Motor neuron (in vitro differentiated cells): ENCODE results near the gene FCN3. TPM values are rescaled to one million over a fixed set of nuclear protein-coding genes. Genes with fewer than 3 reads are reported as not detected.
A peak's percentile ranks its signal among the peaks of the same experiment; 100 is the strongest.
"Not testable (repeated sequence)": the region's sequence is repeated elsewhere in the genome, so short reads cannot be mapped to it uniquely, and the experiment has no call there.

Source experiments
- ATAC-seq, 8 experiments: fragments of 200-7000 bp; cut with Tn5 transposase; replicated peaks in 6 of 8; 2 replicates each; pipeline ENCODE4 v1.8.0; 2021; ENCODE audit warnings: mild to moderate bottlenecking in 8 of 8, moderate library complexity in 8 of 8
- H3K27ac ChIP-seq, 2 donors: fragments of 250-450 bp; sonication (Bioruptor Pico); 2 replicates each; pipeline ENCODE4 v1.9.0; 2021; ENCODE audit warnings: antibody characterized with exemption in 2 of 2, mild to moderate bottlenecking in 2 of 2, moderate library complexity in 1 of 2
- H3K4me1 ChIP-seq, 2 donors: fragments of 250-450 bp; sonication (Bioruptor Pico); replicated peaks in 1 of 2; 2 replicates each; pipeline ENCODE4 v1.6.1; 2021; ENCODE audit warnings: antibody characterized with exemption in 2 of 2, mild to moderate bottlenecking in 2 of 2, moderate library complexity in 1 of 2
- H3K4me3 ChIP-seq, 5 donors: fragments of 250-450 bp; sonication (Bioruptor Pico); 2 replicates each; pipeline ENCODE4 v1.9.0; 2021; ENCODE audit warnings: antibody characterized with exemption in 5 of 5, mild to moderate bottlenecking in 5 of 5, moderate library complexity in 4 of 5
- WGBS, 10 experiments: fragments of 450-650 bp; shearing (Covaris generic); methylation state at CpG; one replicate each; pipeline ENCODE4 v1.0.0; 2022; 5-methylcytosine and 5-hydroxymethylcytosine counted together
- in situ Hi-C, 9 experiments: fragments of 400-800 bp; cut with MboI; loops; one replicate each; pipeline ENCODE4 v1.15.0; 2021; ENCODE audit warnings: low sequenced_read_pairs in 9 of 9, low pct_unique_long_range_greater_than_20kb in 2 of 9; ENCODE audit not compliant: unreplicated experiment in 9 of 9
- total RNA-seq, 8 experiments: library from RNA; unstranded; fragments of 300-600 nt; gene quantifications; 2 replicates each; pipeline versions ENCODE4 v1.2.3 to v1.2.4, GENCODE V29; 2022

Gene FCN3
- total RNA-seq, 8 experiments from 2014 or later: 0.37 to 10.3 (median 2.3) TPM; not detected in 2

GRCh38 chr1:27406791-27407190 is 32.2 kb upstream of the FCN3 start:
- not testable (repeated sequence) for ATAC-seq, H3K4me3 ChIP-seq
- WGBS, 10 experiments: 100% methylated on average over 1 of the region's 2 CpGs; no CpG with 5 or more reads in 9 of the 10 experiments
- peaks cover 42 to 49% of the 10 kb centered on the region in 2 donors for H3K4me1 ChIP-seq
- H3K27ac ChIP-seq: peak overlapping the region; percentile 16 to 85
- in situ Hi-C loops: loop anchor here in 1 of 9 experiments (25.0 kb wide), 1 partner anchor 231 kb away; the partner anchor contains the start of gene FGR

- H3K4me1 ChIP-seq: peaks cover 42 to 49% of the 10 kb centered on the region in 2 donors
- H3K27ac ChIP-seq: peak overlapping the region; percentile 52 to 85
- no peak overlapping the region for H3K4me3 ChIP-seq
- WGBS, 10 experiments: 20 to 40% (median 35%) methylated on average over 1 to 4 of the region's 4 CpGs; no CpG with 5 or more reads in 6 of the 10 experiments
- in situ Hi-C loops: loop anchor here in 1 of 9 experiments (25.0 kb wide), 1 partner anchor 231 kb away; the partner anchor contains the start of gene FGR
- peak in 6 of 8 experiments; percentile 2 to 63 (median 36) for ATAC-seq
Measured at GRCh38 chr1:27406362-27406680, 31.7 kb upstream of the FCN3 start.

GRCh38 chr1:27405598-27406361 is 31.2 kb upstream of the FCN3 start:
- WGBS, 10 experiments: 7 to 100% (median 48%) methylated on average over 1 to 8 of the region's 18 CpGs; no CpG with 5 or more reads in 5 of the 10 experiments
- Histone ChIP-seq H3K27ac (peak overlapping the region; percentile 52 to 85), H3K4me1 (peaks cover 45 to 49% of the 10 kb centered on the region in 2 donors)
- ATAC-seq: peak in 5 of 8 experiments; percentile 44 to 68 (median 63)
- in situ Hi-C loops: loop anchor here in 1 of 9 experiments (25.0 kb wide), 1 partner anchor 232 kb away; the partner anchor contains the start of gene FGR
- H3K4me3 ChIP-seq: not testable (repeated sequence)

GRCh38 chr1:27405074-27405473 is 30.4 kb upstream of the FCN3 start:
- in situ Hi-C loops: loop anchor here in 1 of 9 experiments (25.0 kb wide), 1 partner anchor 232 kb away; the partner anchor contains the start of gene FGR

GRCh38 chr1:27403931-27404330 is 29.3 kb upstream of the FCN3 start:
- Histone ChIP-seq H3K27ac (peak overlapping the region in 1 of 2 donors; percentile 51), H3K4me1 (peaks cover 62 to 66% of the 10 kb centered on the region in 2 donors), H3K4me3 (no peak overlapping the region)
- no peak for ATAC-seq
- in situ Hi-C loops: loop anchor here in 1 of 9 experiments (25.0 kb wide), 1 partner anchor 233 kb away; the partner anchor contains the start of gene FGR

More at GRCh38 chr1:27405074-27405473, 30.4 kb upstream of the FCN3 start:
- peak in 6 of 8 experiments; percentile 6 to 39 (median 32) for ATAC-seq
- H3K4me1 ChIP-seq: peaks cover 51 to 54% of the 10 kb centered on the region in 2 donors
- WGBS, 10 experiments: 30 to 84% (median 63%) methylated on average over 4 to 11 of the region's 13 CpGs; no CpG with 5 or more reads in 5 of the 10 experiments
- H3K27ac ChIP-seq: peak overlapping the region; percentile 61 to 85
- H3K4me3 ChIP-seq: no peak overlapping the region

- peak; percentile 7 to 57 (median 47) for ATAC-seq
- Histone ChIP-seq H3K4me3 (no peak overlapping the region), H3K4me1 (peaks cover 66 to 71% of the 10 kb centered on the region in 2 donors), H3K27ac (peak overlapping the region; percentile 5 to 51)
- in situ Hi-C loops: loop anchor here in 1 of 9 experiments (25.0 kb wide), 1 partner anchor 234 kb away; the partner anchor contains the start of gene FGR
- 2 to 72% (median 60%) methylated on average over 1 to 17 of the region's 24 CpGs; no CpG with 5 or more reads in 1 of the 10 experiments for WGBS, 10 experiments
Measured at GRCh38 chr1:27403065-27403726, 28.6 kb upstream of the FCN3 start.

GRCh38 chr1:27402349-27402754 is 27.7 kb upstream of the FCN3 start:
- WGBS, 10 experiments: 0 to 95% (median 90%) methylated on average over 1 to 6 of the region's 8 CpGs; no CpG with 5 or more reads in 5 of the 10 experiments
- in situ Hi-C loops: loop anchor here in 1 of 9 experiments (25.0 kb wide), 1 partner anchor 235 kb away; the partner anchor contains the start of gene FGR
- H3K4me1 ChIP-seq: peaks cover 66 to 77% of the 10 kb centered on the region in 2 donors

GRCh38 chr1:27400963-27401341 is 26.3 kb upstream of the FCN3 start:
- Histone ChIP-seq H3K4me1 (peaks cover 59 to 68% of the 10 kb centered on the region in 2 donors), H3K27ac (no peak overlapping the region), H3K4me3 (no peak overlapping the region)
- no peak for ATAC-seq
- WGBS, 10 experiments: 20 to 100% (median 100%) methylated on average over 1 to 5 of the region's 5 CpGs; no CpG with 5 or more reads in 4 of the 10 experiments
- in situ Hi-C loops: loop anchor here in 1 of 9 experiments (25.0 kb wide), 1 partner anchor 236 kb away; the partner anchor contains the start of gene FGR

More at GRCh38 chr1:27402349-27402754, 27.7 kb upstream of the FCN3 start:
- Histone ChIP-seq H3K4me3 (no peak overlapping the region), H3K27ac (peak overlapping the region in 1 of 2 donors; percentile 51)
- peak in 4 of 8 experiments; percentile 5 to 16 (median 8) for ATAC-seq

GRCh38 chr1:27400082-27400962 is 25.7 kb upstream of the FCN3 start:
- in situ Hi-C loops: loop anchor here in 1 of 9 experiments (25.0 kb wide), 1 partner anchor 237 kb away; the partner anchor contains the start of gene FGR
- peaks cover 53 to 62% of the 10 kb centered on the region in 2 donors for H3K4me1 ChIP-seq
- ATAC-seq: peak in 4 of 8 experiments; percentile 7 to 49 (median 19)

GRCh38 chr1:27399251-27400025 is 24.8 kb upstream of the FCN3 start:
- H3K4me1 ChIP-seq: peaks cover 44 to 56% of the 10 kb centered on the region in 2 donors
- H3K27ac ChIP-seq: peak overlapping the region; percentile 20 to 26
- in situ Hi-C loops: loop anchor here in 6 of 9 experiments (5.0 to 25.0 kb wide), 7 partner anchors 95 to 287 kb away; partner anchors contain the start of genes AHDC1 (in 4 of the 6) and FGR (in 1 of the 6)
- ATAC-seq: peak in 6 of 8 experiments; percentile 2 to 52 (median 20)
- H3K4me3 ChIP-seq: no peak overlapping the region
- 28 to 90% (median 60%) methylated on average over 1 to 7 of the region's 19 CpGs; no CpG with 5 or more reads in 4 of the 10 experiments for WGBS, 10 experiments

More at GRCh38 chr1:27400082-27400962, 25.7 kb upstream of the FCN3 start:
- H3K27ac ChIP-seq: no peak overlapping the region
- no peak overlapping the region for H3K4me3 ChIP-seq
- 7 to 80% (median 53%) methylated on average over 1 to 11 of the region's 13 CpGs; no CpG with 5 or more reads in 1 of the 10 experiments for WGBS, 10 experiments
